ENCODE data around the gene FLT4. TPM values are rescaled to one million over a fixed set of nuclear protein-coding genes. Genes with fewer than 3 reads are reported as not detected.
"Not testable (repeated sequence)": the region's sequence is repeated elsewhere in the genome, so short reads cannot be mapped to it uniquely, and the experiment has no call there.

Gene FLT4
- total RNA-seq, 2 experiments from 2014 or later: 4.2 to 4.4 TPM

DNA sequence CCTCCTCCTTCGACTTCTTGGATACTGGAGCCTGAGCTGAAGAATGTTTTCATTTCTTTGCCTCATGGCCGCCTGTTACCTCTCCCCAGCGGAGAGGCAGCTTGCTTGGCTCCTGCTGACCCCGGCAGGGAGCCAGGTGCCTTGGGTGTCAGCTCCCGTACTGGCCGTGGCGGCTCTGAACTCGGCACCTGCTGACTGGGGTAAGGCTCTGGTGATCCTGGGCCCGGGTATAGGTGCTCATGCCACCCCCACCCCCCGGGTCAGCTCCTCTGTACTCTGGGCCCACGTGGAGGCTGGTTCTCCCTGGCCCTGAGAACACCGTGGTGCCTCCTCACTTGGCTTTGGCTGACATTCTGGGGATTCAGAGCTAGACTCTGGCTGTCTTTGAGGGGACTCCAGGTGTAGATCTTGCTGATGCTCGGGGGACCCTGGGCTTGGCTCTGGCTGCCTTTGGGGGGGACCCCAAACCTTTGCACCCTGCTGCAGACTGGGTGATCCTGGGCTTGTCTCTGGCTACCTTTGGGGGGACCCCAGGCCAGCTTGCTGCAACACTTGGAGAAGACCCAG lies 22.6 kb upstream of the FLT4 start:
- POLR2A ChIA-PET, CTCF ChIA-PET: not testable (repeated sequence)

DNA sequence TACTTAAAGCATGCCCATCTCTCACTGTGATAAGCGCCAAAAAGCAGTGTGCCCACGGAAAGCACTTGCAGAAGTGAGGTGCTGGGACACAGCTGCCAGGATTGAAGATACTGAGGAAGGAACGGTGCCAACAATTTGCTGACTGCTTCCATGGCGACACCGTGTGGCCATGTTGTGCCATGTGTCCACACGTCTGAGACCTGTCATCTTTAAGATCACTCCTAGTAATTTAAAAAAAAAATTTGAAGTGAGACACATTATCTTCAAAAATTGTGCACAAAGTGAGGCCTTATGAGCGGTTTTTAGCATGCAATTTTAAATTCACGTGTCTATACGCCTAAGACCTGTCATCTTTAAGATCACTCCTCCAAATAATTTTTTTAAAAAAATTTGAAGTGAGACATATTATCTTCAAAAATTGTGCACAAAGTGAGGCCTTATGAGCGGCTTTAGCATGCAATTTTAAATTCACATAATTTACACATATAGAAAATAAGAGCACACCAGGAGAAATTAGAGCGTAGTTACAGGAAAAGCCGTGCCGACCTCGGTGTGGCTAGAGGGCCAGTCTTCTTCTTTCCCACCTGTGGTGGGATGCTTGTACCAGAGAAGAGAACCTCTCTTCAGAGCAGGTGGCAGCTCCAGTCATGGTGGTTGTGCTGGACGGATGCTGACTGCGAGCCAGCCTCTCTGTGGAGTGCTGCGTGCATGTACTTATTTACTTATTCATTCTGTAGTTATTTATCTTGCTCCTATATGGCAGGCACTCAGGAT lies 21.4 kb upstream of the FLT4 start:
- ChIA-PET POLR2A (no interaction called here), CTCF (no interaction called here)

DNA sequence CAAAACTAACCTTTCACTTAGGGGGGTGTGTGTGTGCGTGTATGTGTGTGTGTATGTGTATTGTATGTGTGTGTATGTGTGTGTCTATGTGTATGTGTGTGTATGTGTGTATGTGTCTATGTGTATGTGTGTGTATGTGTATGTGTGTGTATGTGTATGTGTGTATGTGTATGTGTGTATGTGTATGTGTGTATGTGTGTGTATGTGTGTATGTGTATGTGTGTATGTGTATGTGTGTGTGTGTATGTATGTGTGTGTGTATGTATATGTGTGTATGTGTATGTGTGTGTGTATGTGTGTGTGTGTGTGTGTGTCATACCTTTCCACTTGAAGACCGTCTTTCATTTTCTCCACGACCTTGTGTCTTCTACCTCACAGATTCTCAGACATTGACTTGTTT lies 20.8 kb upstream of the FLT4 start:
- ChIA-PET CTCF (interaction anchor here (1.0 kb wide), 1 partner anchor 22 kb away, joined by 3 read pairs; no protein-coding TSS in a partner anchor), POLR2A (no interaction called here)

DNA sequence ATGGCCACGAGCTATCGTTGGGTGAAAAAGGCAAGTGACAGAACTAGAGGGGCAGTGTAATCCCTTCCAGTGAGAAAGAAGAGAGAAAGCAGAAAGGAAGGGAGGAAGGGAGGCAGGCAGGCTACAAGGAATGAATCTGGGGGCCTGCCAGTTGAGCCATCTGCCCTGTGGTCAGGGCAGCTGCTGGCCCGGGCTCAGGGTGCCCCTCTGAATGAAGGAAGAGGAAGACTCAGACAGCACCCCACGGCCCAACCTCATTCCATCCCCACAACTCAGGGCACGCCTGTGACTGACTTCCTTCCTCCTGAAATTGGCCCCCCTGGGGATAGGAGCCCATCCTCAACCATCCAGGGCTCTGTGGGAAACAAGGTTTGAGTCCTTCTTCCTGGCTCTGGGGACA lies 20.3 kb upstream of the FLT4 start:
- ChIA-PET POLR2A (no interaction called here), CTCF (interaction anchor here (1.0 kb wide), 1 partner anchor 21 kb away, joined by 3 read pairs; no protein-coding TSS in a partner anchor)

DNA sequence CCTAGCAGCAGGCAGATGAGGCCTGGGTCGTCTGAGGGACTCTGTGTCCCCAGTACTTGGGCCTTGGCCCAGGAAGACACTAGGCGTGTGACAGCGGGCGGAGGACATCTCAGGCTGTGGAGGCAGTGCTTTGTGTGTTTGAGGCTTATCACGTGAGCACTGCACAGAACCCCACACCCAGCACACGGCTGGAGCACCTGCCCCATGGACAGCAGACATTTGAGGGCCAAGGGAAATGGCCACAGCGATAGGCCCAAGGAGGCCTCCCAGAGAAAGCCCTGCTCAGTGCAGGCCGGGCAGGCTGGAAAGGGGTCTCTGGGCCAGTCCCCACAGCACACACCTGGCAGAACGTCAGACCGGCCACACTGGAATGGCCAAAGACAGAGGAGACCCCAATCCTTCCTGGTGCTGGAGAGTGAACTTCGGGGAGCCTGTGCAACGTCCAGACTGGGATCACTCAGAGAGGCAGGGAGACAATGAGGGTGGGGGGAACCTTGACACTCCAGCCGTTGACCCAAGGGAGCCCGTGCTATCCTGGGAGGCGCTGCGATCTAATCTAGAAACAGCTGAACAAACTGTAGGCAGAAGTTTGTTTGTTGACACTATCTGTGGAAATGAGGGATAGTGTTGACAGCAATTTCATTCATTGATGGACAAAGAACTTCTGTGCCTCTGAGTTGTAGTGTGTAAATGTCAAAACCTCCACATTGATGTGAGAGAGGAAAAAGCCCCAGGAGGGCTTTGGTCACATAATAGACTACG lies 19.6 kb upstream of the FLT4 start:
- POLR2A ChIA-PET: no interaction called here
- CTCF ChIA-PET: interaction anchor here (1.0 kb wide), 1 partner anchor 21 kb away, joined by 3 read pairs; no protein-coding TSS in a partner anchor

DNA sequence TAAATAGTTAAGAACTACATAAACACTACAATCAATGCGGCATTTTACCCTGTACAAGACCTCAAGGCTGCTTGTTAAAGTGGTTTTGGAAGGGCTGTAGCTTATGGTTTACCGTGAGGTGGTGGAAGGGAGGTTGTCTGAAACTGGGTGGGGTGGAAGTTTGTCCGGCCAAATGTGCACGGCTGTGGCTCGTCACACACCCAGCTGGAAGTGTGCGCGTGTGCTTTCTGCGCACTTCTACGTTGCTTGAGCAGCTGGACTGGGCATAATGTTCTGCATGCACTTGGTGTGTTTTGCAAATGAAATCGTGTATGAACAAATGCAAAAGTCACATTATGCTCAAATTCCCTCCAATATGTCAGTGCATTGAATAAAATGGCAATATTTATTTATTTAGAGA lies 17.4 kb upstream of the FLT4 start:
- ChIA-PET CTCF (interaction anchor here (1.2 kb wide), 1 partner anchor 11 kb away, joined by 5 read pairs; no protein-coding TSS in a partner anchor), POLR2A (no interaction called here)

DNA sequence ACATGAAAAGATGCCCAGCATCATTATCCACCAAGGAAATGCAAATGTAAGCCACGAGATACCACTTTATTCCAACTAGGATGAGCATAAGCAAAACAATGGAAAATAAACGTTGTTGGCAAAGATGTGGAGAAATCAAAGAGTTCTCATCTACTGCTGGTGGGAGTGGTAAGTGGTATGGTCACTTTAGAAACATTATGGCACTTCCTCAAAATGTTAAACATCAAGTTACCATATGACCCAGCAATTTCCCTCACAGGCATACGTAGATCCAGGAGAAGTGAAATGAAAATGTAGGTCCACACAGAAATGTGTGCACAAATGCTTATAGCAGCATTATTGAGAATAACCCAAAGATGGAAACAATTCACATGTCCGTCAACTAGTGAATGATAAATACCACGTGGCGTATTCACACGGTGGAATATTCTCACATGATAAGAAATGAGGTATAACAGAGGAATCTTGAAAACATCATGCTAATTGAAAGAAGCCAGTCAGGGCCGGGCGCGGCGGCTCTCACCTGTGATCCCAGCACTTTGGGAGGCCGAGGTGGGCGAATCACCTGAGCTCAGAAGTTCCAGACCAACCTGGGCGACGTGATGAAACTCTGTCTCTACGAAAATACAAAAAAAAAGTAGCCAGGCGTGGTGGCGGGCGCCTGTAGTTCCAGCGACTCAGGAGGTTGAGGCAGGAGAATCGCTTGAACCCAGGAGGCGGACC lies 16.4 kb upstream of the FLT4 start:
- ChIA-PET POLR2A (no interaction called here), CTCF (no interaction called here)

DNA sequence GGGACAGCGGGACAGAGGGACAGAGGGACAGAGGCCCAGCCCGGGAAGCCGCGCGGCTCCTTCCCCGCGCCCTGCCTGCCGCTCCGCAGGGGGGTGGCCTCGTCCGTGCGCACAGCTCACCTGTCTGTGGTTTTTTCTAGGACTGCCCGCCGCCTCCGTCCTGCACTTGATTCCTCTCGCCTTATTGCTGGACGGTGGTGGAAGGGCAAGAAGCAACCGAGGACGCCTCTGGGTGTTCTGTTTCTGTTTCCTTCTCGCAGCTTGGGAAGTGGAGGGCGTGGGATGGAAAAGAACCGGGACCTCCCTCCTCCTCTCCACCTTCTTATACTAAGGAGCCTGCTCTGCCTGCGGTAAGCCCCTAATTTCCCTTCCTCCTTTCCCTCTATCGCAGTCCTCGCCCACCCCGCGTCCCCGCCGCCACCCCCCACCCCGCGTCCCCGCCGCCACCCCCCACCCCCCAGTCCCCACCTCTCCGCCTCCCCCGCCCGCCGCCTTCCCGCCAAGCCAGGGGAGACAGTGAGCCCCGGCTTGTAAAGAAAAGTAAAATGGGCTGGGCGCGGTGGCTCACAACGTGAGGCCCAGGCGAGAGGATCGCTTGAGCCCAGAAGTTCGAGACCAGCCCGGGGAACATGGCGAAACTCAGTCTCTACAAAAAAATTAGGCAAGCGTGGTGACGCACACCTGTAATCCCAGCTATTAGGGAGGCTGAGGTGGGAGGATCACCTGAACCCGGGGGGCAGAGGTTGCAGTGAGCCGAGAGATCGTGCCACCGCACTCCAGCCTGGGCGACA lies 9.6 kb upstream of the FLT4 start:
- POLR2A ChIA-PET: no interaction called here
- CTCF ChIA-PET: no interaction called here

DNA sequence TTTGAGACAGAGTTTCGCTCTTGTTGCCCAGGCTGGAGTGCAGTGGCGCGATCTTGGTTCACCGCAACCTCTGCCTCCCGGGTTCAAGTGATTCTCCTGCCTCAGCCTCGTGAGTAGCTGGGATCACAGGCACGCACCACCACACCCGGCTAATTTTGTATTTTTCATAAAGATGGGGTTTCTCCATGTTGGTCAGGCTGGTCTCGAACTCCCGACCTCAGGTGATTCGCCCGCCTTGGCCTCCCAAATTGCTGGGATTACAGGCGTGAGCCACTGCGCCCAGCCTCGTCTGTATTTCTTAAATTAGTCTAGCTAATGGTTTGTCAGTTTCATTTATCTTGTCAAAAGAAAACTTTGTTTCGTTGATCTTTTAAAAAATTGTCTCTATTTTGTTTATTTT lies 5.8 kb upstream of the FLT4 start:
- CTCF ChIA-PET: interaction anchor here (0.6 kb wide), 1 partner anchor 13 kb away, joined by 3 read pairs; no protein-coding TSS in a partner anchor
- POLR2A ChIA-PET: not testable (repeated sequence)

DNA sequence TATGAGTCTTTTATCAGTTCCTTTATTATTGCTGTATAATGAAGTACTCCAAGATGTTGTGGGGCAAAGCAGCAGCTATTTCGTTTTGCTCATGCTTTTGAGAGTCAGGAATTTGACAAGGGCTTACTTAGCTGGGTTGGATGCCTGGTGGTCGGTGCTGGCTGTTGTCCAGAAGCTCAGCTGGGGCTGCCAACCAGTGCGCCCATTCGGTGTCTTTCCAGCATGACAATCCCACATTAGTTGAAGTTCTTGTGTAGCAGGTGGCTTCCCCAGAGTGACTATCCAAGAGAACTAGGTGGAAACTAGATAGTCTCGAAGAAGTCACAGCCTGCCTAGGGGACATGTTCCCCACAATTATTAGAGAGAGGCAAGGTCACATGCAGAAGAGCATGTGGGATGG lies 3.4 kb upstream of the FLT4 start:
- CTCF ChIA-PET: no interaction called here
- POLR2A ChIA-PET: no interaction called here

DNA sequence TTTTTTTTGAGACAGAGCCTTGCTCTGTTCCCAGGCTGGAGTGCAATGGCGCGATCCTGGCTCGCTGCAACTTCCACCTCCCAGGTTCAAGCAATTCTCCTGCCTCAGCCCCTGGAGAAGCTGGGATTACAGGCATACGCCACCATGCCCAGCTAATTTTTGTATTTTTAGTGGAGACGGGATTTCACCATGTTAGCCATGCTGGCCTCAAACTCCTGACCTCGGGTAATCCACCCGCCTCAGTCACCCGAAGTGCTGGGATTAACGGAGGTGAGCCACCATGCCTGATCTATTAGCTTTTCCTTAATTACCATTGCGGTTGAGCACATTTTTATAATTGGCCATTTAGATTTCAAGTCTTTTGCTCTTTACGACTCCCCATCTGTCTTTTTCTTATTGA lies 2.9 kb upstream of the FLT4 start:
- ChIA-PET POLR2A (interaction anchor here (0.6 kb wide), 1 partner anchor 28 kb away, joined by 3 read pairs; no protein-coding TSS in a partner anchor), CTCF (no interaction called here)

DNA sequence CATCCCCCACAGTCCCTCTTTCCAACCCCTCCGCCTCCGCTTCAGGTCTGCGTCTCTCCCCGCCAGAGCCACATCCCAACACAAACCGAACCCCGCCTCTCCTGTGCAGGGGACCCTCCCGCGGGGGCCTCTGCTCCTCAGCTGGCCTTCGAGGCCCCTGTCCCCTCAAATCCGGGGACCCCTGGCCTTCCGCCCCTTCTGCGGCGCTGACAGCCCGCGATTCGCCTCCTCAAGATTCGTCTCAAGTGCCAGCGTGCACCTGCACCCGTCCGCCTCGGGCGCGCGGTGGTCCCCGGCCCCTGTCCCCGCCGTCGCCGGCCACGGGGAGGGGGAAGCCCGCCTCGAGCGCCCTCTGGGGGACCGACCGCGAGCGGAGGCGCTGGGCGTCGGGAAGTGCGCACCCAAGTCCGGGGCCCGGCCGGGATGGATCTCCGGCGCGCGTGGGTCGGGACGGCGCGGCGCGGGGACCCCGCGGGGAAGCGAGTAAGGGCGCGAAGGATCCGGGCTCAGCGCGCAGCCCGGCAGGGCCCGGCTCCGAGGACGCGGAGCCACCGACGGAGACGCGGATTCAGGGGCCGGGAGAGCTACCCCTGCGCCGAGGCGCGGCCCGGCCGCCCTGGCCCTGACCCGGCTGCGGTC lies 623 bp downstream of the FLT4 start:
- CTCF ChIA-PET: interaction anchor here (0.6 kb wide), 1 partner anchor 21 kb away, joined by 3 read pairs; no protein-coding TSS in a partner anchor
- POLR2A ChIA-PET: no interaction called here

DNA sequence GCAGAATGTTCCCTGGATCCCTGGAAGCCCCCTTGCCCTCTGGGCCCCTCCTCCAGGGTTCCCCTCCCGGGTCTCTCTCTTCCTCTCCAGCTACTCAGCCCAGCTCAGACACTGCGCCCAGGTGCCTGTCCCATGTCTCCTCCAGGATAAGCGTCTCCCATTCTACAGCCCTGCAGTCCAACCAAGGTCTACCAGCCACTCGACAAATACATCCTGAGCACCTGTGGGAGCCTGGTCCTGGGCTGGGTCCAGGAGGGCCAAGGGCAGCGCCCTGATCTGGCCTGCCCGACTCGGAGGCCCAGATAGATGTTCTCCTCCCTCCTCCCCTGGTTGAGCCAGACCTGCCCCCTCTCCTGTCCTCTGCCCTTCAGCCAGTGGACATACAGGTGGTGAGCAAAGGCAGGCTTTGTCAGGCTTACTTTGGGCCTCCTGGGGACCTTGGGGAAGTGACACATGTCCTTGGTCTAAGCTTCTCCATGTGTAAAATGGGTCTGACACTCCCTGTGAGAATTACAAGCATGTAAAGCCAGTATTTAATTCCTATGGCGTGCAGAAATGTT lies 1.4 kb downstream of the FLT4 start:
- ChIA-PET POLR2A (no interaction called here), CTCF (interaction anchor here (0.6 kb wide), 1 partner anchor 22 kb away, joined by 3 read pairs; no protein-coding TSS in a partner anchor)

DNA sequence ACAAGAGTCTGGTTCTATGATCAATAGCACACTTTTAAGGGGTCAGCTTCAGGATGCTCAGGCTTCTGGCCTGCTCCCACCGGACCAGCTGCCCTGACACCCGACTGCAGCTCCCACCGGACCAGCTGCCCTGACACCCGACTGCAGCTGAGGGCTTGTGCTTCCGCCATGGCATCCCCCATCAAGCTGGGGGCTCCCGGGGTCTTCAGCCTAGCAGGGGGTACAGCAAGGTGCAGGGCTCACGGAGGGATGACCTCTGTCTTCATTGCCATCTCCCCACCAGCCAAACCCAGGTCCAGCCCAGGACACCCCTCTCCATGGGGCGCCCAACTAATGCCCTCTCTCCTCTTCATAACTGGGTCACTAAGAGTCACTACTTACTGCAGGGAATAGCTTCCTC lies 1.9 kb downstream of the FLT4 start:
- ChIA-PET CTCF (no interaction called here), POLR2A (no interaction called here)

DNA sequence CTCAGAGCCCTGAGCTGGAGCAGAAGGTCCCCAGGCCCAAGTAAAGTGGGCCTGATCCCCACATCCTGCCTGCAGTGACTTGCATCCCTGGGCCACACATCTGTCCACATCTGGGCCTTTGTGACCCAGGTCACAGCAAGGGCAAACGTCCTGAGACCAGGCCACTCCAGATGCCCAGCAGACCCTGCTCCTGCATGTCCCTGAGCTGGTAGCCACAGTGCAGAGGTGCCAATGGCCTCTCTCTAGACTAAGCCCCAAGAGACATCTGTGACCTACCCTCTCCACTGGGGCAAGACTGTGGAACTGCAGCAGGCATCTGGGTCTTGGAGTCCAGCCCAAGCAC lies 2.5 kb downstream of the FLT4 start:
- ChIA-PET CTCF (no interaction called here), POLR2A (no interaction called here)

DNA sequence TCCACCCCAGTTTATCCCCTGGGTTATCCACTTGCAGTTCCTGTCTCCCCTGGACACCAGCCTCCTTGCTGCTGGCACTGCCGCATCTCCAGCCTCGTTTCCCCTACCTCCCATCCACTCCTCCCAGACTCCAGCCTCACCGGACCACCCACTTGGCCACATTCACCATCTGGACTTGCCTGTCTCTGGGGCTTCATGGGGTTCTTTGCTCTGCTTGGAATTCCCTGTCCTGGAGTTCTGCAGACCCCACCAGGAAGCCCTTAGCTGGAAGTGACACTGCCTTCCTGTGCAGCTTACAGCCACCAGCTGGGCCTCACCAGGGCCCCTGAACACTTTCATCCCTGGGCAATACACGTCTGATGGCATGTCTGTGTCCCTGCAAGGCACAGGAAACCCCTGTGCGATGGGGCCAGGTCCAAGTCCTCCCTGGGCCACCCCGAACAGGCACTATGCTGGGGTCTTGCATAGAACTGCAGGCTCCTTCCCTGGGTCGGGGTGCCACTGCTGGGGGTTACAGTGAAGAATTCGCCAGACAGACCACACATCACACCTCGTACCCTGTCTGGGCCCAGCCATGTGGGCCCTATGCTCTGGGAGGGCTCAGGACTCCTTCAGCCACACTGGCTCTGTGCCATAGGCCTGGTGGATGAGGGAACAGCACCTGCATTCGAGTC lies 3.0 kb downstream of the FLT4 start:
- ChIA-PET POLR2A (no interaction called here), CTCF (no interaction called here)

DNA sequence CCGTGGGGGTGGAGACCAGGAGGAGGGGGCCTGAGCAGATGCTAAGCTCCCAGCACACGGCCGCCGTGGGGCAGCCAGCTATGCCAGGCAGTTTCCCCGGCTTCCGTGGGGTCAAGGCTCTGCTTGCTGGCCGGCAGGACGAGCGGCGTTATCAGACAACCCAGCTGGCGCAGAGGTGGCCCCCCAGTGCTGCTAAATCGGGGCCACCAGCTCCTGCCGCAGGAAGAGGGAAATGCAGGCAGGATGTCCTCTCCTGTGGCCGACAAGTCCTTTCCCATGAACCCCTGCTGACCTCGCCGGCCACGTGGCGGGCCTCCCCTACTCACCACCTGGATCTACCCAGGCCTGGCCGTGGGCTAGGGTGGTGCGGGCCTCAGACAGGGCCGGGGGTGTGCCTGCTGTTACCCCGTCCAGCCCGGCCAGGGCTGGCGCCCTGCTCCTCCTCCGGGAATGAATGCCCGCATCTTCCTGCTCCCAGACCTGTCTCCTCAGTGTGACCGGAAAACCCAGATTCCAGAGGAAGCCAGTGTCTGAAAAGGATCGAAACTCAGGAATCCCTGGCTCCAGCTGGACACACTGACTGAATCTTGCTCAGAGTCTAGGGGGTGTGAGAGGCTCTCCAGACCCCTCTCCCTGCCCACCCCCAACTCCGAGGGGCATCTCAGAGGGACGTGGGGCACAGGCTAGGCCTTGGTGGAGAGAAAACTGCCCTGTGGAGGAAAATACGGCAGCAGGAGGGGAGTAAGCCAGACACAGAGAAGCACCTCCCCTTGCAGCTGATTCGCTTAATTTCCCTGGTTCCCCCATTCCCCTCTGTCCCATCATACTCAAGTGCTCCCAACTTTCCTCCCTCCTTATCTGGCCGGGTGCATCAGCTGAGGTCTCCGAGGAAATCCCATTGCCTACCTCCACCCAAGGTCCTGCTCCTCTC lies 3.9 kb downstream of the FLT4 start:
- POLR2A ChIA-PET: no interaction called here
- CTCF ChIA-PET: no interaction called here
